ENCODE data around the gene AMDHD2.

The AMDHD2 gene

GRCh38 chr16:2501946-2502895 is 17.9 kb upstream of the AMDHD2 start:
- DNase-seq (ENCODE audit: low spot score): no peak
- in situ Hi-C loops (cut with MboI; ENCODE audit: low pct_unique_long_range_greater_than_20kb, low sequenced_read_pairs, unreplicated experiment): no loop called here
- no peak for TF ChIP-seq CTCF (IDR thresholded peaks at IDR 0.05; ENCODE audit: extremely low read depth, insufficient read depth, missing control alignments)

GRCh38 chr16:2505695-2506094 is 14.5 kb upstream of the AMDHD2 start:
- no peak for DNase-seq (ENCODE audit: low spot score)
- in situ Hi-C loops (cut with MboI; ENCODE audit: low pct_unique_long_range_greater_than_20kb, low sequenced_read_pairs, unreplicated experiment): no loop called here
- TF ChIP-seq CTCF (IDR thresholded peaks at IDR 0.05; ENCODE audit: extremely low read depth, insufficient read depth, missing control alignments): no peak

GRCh38 chr16:2507052-2507659 is 13.0 kb upstream of the AMDHD2 start:
- DNase-seq (ENCODE audit: low spot score): peak; percentile 81
- in situ Hi-C loops (cut with MboI; ENCODE audit: low pct_unique_long_range_greater_than_20kb, low sequenced_read_pairs, unreplicated experiment): no loop called here

GRCh38 chr16:2507665-2508064 is 12.5 kb upstream of the AMDHD2 start:
- no peak for TF ChIP-seq CTCF (IDR thresholded peaks at IDR 0.05; ENCODE audit: extremely low read depth, insufficient read depth, missing control alignments)
- no peak for DNase-seq (ENCODE audit: low spot score)
- in situ Hi-C loops (cut with MboI; ENCODE audit: low pct_unique_long_range_greater_than_20kb, low sequenced_read_pairs, unreplicated experiment): no loop called here

More at GRCh38 chr16:2507052-2507659, 13.0 kb upstream of the AMDHD2 start:
- TF ChIP-seq CTCF (IDR thresholded peaks at IDR 0.05; ENCODE audit: extremely low read depth, insufficient read depth, missing control alignments): peak; percentile 16

- DNase-seq (ENCODE audit: low spot score): no peak
- no peak for TF ChIP-seq CTCF (IDR thresholded peaks at IDR 0.05; ENCODE audit: extremely low read depth, insufficient read depth, missing control alignments)
- in situ Hi-C loops (cut with MboI; ENCODE audit: low pct_unique_long_range_greater_than_20kb, low sequenced_read_pairs, unreplicated experiment): no loop called here
Observed at GRCh38 chr16:2508722-2509400, 11.3 kb upstream of the AMDHD2 start.

- in situ Hi-C loops (cut with MboI; ENCODE audit: low pct_unique_long_range_greater_than_20kb, low sequenced_read_pairs, unreplicated experiment): no loop called here
- no peak for TF ChIP-seq CTCF (IDR thresholded peaks at IDR 0.05; ENCODE audit: extremely low read depth, insufficient read depth, missing control alignments)
- no peak for DNase-seq (ENCODE audit: low spot score)
Observed at GRCh38 chr16:2511128-2511800, 8.9 kb upstream of the AMDHD2 start.

All from GM13977 (cell line).